Thoracic aorta (tissue), 2 donors: ENCODE results near the gene TMEM88. TPM values are rescaled to one million over a fixed set of nuclear protein-coding genes. Genes with fewer than 3 reads are reported as not detected.

Experiments used
- ATAC-seq: fragments of 150-250 bp; one replicate; pipeline ENCODE4 v1.8.0; 2017; ENCODE audit warnings: low read depth; ENCODE audit not compliant: insufficient number of reproducible peaks, low FRiP score
- DNase-seq: peaks from one replicate; pipeline ENCODE4 v3.0.0-alpha.2; 2020; ENCODE audit warnings: low spot score
- H3K27ac ChIP-seq, 2 donors: fragments of 200-600 bp; sonication (generic); 1 replicate in 1 of 2; 2 replicates in 1 of 2; pipeline ENCODE4 v1.5.1; 2016; ENCODE audit warnings: mild to moderate bottlenecking in 2 of 2, moderate library complexity in 2 of 2
- H3K27me3 ChIP-seq: fragments of 200-600 bp; sonication (generic); replicated peaks from 2 replicates; pipeline ENCODE4 v1.6.0; 2016; ENCODE audit warnings: mild to moderate bottlenecking; ENCODE audit not compliant: insufficient read depth
- H3K36me3 ChIP-seq: fragments of 200-600 bp; sonication (generic); one replicate; pipeline ENCODE4 v1.5.1; 2016
- H3K4me1 ChIP-seq, 2 donors: fragments of 200-600 bp; sonication (generic); 1 replicate in 1 of 2; 2 replicates in 1 of 2; pipeline versions ENCODE4 v1.5.1 to v1.6.0; 2016; ENCODE audit warnings: low read depth in 2 of 2, mild to moderate bottlenecking in 1 of 2; ENCODE audit not compliant: control insufficient read depth in 1 of 2
- H3K4me3 ChIP-seq: fragments of 200-600 bp; sonication (generic); 2 replicates; pipeline ENCODE4 v1.5.1; 2016; ENCODE audit warnings: mild to moderate bottlenecking
- H3K9me3 ChIP-seq: fragments of 200-600 bp; sonication (generic); 2 replicates; pipeline ENCODE4 v1.5.1; 2016
- total RNA-seq, 2 donors: library from RNA; depleted of rRNA; stranded (reverse); fragments of >200 nt; gene quantifications; one replicate each; pipeline versions ENCODE4 v1.1.0 to v1.2.3, GENCODE V29; 2016
- TF ChIP-seq, protein P1 (sequence below): fragments of 200-600 bp; sonication (generic); IDR thresholded peaks from one replicate; pipeline ENCODE4 v1.5.1; 2019; ENCODE audit warnings: antibody characterized with exemption

TMEM88 gene
- total RNA-seq, 2 donors from 2014 or later = 4.1 to 21.9 TPM

DNA sequence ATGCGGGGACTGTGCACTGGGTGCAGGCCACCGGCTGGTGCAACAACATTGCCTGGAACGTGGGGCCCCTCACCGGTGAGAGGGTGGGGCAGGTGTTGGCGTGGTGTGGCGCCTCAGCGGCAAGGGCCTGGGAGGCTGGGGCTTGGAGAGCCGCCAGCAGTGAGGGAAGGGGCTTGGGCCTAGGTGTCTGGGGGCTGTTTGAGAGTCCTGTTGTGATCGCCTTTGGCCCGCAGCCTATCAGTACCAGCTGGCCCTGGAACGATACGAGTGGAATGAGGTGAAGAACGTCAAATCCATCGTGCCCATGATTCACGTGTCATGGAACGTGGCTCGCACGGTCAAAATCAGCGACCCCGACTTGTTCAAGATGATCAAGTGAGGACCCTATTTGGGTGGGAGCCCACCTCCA is 2.6 kb upstream of the TMEM88 start:
- TF ChIP-seq, protein P1, sequence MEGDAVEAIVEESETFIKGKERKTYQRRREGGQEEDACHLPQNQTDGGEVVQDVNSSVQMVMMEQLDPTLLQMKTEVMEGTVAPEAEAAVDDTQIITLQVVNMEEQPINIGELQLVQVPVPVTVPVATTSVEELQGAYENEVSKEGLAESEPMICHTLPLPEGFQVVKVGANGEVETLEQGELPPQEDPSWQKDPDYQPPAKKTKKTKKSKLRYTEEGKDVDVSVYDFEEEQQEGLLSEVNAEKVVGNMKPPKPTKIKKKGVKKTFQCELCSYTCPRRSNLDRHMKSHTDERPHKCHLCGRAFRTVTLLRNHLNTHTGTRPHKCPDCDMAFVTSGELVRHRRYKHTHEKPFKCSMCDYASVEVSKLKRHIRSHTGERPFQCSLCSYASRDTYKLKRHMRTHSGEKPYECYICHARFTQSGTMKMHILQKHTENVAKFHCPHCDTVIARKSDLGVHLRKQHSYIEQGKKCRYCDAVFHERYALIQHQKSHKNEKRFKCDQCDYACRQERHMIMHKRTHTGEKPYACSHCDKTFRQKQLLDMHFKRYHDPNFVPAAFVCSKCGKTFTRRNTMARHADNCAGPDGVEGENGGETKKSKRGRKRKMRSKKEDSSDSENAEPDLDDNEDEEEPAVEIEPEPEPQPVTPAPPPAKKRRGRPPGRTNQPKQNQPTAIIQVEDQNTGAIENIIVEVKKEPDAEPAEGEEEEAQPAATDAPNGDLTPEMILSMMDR = no peak
- H3K4me3 ChIP-seq = no peak overlapping the region
- H3K27me3 ChIP-seq = no peaks in the 10 kb centered on the region
- no peaks in the 10 kb centered on the region for H3K9me3 ChIP-seq
- no peak for ATAC-seq
- no peak for DNase-seq
- peaks cover 37% of the 10 kb centered on the region for H3K36me3 ChIP-seq
- peaks cover 15 to 26% of the 10 kb centered on the region in 2 donors for H3K4me1 ChIP-seq
- H3K27ac ChIP-seq = no peak overlapping the region

DNA sequence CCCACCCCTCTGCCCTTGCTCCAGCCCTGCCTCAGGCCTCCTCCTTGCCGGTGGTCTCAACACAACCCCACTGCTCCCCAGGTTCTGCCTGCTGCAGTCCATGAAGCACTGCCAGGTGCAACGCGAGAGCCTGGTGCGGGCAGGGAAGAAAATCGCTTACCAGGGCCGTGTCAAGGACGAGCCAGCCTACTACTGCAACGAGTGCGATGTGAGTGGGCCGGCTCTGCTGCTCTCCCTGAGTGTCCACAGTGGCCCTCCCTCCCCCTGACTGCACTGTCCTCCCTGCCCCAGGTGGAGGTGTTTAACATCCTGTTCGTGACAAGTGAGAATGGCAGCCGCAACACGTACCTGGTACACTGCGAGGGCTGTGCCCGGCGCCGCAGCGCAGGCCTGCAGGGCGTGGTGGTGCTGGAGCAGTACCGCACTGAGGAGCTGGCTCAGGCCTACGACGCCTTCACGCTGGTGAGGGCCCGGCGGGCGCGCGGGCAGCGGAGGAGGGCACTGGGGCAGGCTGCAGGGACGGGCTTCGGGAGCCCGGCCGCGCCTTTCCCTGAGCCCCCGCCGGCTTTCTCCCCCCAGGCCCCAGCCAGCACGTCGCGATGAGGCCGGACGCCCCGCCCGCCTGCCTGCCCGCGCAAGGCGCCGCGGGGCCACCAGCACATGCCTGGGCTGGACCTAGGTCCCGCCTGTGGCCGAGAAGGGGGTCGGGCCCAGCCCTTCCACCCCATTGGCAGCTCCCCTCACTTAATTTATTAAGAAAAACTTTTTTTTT is 1.8 kb upstream of the TMEM88 start:
- no peaks in the 10 kb centered on the region for H3K27me3 ChIP-seq
- no peak for ATAC-seq
- DNase-seq = no peak
- peaks cover 15 to 27% of the 10 kb centered on the region in 2 donors for H3K4me1 ChIP-seq
- H3K27ac ChIP-seq = no peak overlapping the region
- H3K36me3 ChIP-seq = peaks cover 31% of the 10 kb centered on the region
- no peak overlapping the region for H3K4me3 ChIP-seq
- no peaks in the 10 kb centered on the region for H3K9me3 ChIP-seq
- TF ChIP-seq, protein P1 = no peak

DNA sequence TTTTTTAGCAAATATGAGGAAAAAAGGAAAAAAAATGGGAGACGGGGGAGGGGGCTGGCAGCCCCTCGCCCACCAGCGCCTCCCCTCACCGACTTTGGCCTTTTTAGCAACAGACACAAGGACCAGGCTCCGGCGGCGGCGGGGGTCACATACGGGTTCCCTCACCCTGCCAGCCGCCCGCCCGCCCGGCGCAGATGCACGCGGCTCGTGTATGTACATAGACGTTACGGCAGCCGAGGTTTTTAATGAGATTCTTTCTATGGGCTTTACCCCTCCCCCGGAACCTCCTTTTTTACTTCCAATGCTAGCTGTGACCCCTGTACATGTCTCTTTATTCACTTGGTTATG is 1.2 kb upstream of the TMEM88 start:
- TF ChIP-seq, protein P1 = no peak
- peaks cover 26% of the 10 kb centered on the region for H3K36me3 ChIP-seq
- peaks cover 20 to 32% of the 10 kb centered on the region in 2 donors for H3K4me1 ChIP-seq

DNA sequence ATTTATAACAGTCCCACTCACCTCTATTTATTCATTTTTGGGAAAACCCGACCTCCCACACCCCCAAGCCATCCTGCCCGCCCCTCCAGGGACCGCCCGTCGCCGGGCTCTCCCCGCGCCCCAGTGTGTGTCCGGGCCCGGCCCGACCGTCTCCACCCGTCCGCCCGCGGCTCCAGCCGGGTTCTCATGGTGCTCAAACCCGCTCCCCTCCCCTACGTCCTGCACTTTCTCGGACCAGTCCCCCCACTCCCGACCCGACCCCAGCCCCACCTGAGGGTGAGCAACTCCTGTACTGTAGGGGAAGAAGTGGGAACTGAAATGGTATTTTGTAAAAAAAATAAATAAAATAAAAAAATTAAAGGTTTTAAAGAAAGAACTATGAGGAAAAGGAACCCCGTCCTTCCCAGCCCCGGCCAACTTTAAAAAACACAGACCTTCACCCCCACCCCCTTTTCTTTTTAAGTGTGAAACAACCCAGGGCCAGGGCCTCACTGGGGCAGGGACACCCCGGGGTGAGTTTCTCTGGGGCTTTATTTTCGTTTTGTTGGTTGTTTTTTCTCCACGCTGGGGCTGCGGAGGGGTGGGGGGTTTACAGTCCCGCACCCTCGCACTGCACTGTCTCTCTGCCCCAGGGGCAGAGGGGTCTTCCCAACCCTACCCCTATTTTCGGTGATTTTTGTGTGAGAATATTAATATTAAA is 638 bp upstream of the TMEM88 start:
- DNase-seq (no peak), ATAC-seq (no peak)
- Histone ChIP-seq H3K9me3 (no peaks in the 10 kb centered on the region), H3K4me1 (peaks cover 21 to 38% of the 10 kb centered on the region in 2 donors), H3K27ac (no peak overlapping the region), H3K27me3 (no peaks in the 10 kb centered on the region), H3K4me3 (no peak overlapping the region), H3K36me3 (peaks cover 21% of the 10 kb centered on the region)
- TF ChIP-seq, protein P1 = no peak

More for the DNA sequence above, 1.2 kb upstream of the TMEM88 start:
- ATAC-seq = no peak
- DNase-seq = no peak
- Histone ChIP-seq H3K27ac (no peak overlapping the region), H3K27me3 (no peaks in the 10 kb centered on the region), H3K4me3 (no peak overlapping the region), H3K9me3 (no peaks in the 10 kb centered on the region)

DNA sequence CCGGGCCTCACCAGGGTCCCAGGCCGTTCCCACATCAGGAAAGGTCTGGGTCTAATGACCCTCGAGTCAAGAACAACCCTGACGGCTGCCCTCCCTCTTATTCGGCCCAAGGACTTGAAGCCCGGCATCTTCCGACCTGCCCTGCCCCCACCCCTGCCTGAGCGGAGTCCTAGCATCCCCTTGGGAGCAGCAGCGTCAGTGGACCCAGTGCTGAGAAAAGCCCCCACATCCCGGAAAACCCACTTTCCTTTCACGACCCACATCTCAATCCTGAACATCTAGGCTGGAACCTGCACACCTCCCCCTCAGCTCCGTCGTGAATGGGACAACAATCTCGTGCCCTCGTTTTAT is 769 bp downstream of the TMEM88 start:
- peaks cover 21 to 40% of the 10 kb centered on the region in 2 donors for H3K4me1 ChIP-seq
- TF ChIP-seq, protein P1 = no peak
- no peak for DNase-seq
- peaks cover 8% of the 10 kb centered on the region for H3K36me3 ChIP-seq
- peak overlapping the region; percentile 75 for H3K4me3 ChIP-seq
- peak overlapping the region; percentile 80 to 85 for H3K27ac ChIP-seq
- no peak for ATAC-seq
- no peaks in the 10 kb centered on the region for H3K27me3 ChIP-seq
- H3K9me3 ChIP-seq = no peaks in the 10 kb centered on the region
